Fibroblast of skin of right biceps (primary cell): ENCODE results near the gene CNTRL.
"Not testable (repeated sequence)": the region's sequence is repeated elsewhere in the genome, so short reads cannot be mapped to it uniquely, and the experiment has no call there.

ENCODE experiments used
- DNase-seq: peaks from one replicate; pipeline ENCODE4 v3.0.0-alpha.2; 2013

Gene CNTRL

DNA sequence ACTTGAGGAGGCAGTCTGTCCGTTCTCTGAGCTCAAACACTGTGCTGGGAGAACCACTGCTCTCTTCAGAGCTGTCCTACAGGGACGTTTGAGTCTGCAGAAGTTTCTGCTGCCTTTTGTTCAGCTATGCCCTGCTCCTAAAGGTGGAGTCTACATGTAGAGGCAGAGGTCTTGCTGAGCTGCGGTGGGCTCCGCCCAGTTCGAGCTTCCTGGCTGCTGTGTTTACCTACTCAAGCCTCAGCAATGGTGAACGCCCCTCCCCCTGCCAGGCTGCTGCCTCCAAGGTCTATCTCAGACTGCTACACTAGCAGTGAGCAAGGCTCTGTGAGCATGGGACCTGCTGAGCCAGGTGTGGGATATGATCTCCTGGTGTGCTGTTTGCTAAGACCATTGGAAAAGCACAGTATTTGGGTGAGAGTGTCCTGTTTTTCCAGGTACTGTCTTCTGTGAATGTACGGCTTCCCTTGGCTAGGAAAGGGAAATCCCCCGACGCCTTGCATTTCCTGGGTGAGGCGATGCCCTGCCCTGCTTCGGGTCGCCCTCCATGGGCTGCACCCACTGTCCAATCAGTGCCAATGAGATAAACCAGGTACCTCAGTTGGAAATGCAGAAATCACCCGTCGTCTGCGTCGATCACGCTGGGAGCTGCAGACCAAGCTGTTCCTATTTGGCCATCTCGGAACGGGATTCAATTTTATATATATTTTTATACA lies 58.5 kb downstream of the CNTRL start:
- DNase-seq = no peak

DNA sequence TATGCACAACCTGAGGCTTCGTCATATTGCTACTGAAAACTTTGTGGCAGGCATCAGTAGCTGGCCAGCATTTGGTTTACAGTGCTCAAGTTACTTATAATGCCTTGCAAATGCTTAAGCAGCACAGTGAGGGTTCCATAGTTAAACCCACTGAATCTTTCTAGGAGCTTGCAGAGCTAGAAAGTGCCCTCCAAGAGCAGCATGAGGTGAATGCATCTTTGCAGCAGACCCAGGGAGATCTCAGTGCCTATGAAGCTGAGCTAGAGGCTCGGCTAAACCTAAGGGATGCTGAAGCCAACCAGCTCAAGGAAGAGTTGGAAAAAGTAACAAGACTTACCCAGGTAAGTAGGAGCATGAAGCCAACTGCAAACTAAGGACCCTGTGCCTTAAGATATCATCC lies 60.9 kb downstream of the CNTRL start:
- DNase-seq = no peak

GRCh38 chr9:121138561-121138960 lies 63.8 kb downstream of the CNTRL start:
- no peak for DNase-seq

DNA sequence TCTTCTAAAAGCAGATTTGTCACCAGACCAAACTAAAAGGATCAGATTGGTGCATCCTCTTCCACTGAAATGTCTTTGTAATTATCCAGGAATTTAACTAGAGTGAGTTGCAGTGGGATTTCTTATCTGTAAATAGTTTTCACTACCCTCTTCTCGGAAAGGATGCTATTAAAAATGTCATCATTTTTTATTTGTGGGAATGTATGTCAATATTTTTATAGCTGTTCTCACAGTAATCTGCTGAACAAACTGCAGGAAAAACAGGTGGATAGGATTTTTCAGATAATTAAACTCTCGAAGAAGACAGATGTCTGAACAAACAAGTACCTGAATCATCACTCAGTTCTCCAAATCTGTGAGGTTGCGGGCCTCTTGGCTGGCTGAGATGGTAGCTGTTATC lies 64.2 kb downstream of the CNTRL start:
- no peak for DNase-seq

DNA sequence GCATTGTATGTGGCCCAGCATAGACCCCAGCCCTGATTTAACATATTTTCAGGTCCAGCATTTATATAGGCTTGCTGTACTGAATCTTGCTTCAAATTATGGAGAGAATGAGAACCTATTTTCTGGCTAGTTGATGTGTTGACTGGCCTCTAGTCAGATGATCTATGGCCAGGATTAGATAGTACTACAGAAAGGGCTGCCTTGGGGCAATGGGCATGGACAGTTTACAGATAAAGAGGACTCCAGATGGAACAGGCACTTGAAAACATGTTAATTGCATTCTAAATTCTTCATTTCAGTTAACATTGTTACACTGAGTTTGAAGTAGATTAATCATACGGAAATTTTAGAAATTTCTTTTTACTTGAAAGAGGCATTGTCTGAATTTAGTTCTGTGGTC lies 65.4 kb downstream of the CNTRL start:
- DNase-seq = no peak

GRCh38 chr9:121141306-121141705 lies 66.6 kb downstream of the CNTRL start:
- DNase-seq = no peak

DNA sequence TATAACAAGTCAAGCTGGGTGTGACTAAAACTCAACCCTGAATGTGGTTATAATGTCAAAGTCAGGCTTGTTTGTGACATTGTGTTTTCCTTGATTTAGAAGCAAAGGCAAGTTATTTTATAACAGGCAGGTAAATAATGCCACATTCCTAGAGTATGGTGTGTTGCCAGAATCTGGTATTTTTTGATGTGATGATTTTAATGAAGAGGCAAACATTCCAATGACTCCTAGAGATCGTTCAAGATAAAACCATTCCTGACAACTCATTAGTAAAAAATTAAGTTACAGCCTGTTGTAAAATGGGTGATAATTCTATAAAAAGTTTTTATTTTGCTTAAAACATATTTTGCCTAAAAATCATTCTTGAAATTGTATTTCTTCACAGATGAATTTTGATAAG lies 67.0 kb downstream of the CNTRL start:
- DNase-seq = peak; percentile 29

DNA sequence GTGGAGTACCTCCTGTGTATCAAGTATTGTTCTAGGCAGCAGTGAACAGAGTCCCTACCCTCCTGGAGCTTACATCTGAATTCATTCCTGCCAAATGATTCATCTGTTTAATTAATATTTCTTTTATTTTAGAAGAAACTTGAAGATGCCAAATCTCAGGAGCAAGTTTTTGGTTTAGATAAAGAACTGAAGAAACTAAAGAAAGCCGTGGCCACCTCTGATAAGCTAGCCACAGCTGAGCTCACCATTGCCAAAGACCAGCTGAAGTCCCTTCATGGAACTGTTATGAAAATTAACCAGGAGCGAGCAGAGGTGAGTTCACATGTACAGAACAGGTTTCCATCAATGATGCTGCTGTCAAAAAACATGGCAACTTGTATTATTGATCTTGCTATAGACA lies 69.0 kb downstream of the CNTRL start:
- DNase-seq = no peak

- DNase-seq = no peak
Measured at GRCh38 chr9:121144482-121144881, 69.7 kb downstream of the CNTRL start.

DNA sequence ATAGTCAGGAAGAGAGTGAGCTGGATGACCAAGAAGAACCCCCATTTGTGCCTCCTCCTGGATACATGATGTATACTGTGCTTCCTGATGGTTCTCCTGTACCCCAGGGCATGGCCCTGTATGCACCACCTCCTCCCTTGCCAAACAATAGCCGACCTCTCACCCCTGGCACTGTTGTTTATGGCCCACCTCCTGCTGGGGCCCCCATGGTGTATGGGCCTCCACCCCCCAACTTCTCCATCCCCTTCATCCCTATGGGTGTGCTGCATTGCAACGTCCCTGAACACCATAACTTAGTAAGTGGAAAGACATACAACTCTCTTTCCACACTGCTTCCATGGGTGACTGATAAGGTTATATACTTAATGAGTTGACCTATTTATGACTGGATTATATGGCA lies 75.4 kb downstream of the CNTRL start:
- no peak for DNase-seq

DNA sequence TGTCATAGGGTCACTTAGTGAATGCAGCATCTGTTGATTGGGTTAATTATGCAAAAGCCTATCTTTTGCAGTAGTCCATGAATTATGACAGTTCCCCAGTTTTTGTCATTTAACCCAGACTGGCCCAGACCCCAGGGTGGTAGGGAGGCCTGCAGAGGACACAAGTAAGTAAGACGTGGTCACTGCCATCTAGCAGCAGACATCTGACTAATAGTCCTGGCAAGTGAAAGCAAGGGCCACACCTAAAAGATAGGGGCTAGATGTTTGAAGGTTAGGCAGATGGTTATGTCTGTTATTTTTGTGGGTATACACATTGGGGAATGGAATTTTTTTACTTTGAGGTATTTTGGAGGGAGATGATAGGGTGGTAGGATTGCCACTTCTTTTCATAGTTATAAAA lies 78.9 kb downstream of the CNTRL start:
- no peak for DNase-seq

- no peak for DNase-seq
Measured at GRCh38 chr9:121154782-121155181, 80.0 kb downstream of the CNTRL start.

DNA sequence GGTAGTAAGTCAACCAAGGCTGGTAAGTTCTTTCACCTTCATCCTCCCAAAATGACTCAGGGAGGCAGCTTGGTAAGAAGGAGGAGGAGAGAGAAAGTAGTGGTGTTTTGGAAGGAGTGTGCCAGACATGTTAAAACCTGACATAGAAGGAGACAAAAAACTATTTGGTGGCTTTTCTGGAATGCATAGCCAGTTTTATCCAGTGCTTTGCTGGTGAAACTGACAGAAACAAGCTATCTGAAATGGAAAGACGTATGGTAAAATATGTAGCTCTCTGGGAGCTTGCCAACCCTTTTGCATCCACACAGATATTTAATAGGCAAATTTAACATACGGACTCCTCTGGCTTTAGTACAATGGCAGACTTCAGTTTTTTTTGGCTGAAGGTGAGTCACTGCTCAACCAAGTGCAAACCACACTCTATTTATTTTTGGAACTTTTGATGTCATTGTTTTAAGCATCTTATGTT lies 81.5 kb downstream of the CNTRL start:
- DNase-seq = peak; percentile 94

DNA sequence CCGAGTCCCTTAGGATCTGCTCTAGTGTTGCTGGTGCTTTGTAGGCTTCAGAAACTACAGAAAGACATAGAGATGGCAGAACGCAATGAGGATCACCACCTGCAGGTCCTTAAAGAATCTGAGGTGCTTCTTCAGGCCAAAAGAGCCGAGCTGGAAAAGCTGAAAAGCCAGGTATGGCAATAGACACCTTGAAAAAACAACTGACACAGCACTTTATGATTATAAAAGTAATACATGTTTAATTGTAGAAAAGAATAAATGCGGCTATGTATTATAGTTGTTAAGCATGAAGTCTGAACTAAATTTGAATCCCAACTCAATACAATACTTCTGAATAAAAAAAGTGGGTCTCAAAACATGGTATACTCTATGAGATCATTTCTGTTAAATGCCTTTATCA lies 83.2 kb downstream of the CNTRL start:
- no peak for DNase-seq

DNA sequence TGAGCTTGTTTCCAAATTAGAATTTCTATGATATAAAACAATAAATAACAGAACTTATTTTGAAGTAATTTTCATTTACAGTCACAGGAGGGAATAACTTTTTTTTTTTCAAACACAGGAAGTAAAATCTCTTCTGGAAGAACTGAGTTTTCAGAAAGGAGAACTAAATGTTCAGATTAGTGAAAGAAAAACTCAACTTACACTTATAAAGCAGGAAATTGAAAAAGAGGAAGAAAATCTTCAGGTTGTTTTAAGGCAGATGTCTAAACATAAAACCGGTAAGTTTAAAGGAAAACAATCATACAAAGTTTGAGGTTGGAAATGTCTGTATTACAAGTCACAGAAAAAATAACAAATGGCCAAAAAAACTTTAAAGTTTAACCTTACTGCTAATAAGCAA lies 85.3 kb downstream of the CNTRL start:
- DNase-seq = no peak

- no peak for DNase-seq
Measured at GRCh38 chr9:121168052-121168451, 93.3 kb downstream of the CNTRL start.

DNA sequence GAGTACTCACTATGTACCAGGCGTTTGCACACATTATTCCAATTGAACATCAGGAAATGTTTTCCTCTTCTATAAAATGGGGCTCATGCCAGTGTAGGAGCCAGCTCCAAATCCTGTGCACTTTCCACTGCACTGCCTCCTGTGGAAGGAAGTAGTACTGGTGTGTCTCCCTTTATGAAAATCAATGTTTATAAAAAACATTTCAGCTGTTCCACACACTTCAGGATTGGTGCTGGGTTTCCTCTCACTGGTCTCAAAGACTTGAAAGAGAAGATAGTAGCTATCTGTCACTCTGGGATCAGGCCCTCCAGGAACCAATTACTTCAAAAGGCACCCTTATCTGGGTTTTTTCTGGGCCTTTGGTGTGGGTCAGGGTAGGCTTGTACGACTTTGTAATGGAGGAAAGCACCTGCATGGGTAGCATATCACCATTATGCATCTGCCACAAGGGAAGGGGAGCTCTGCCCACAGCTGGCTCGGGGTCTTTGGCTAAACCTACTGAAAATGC lies 94.4 kb downstream of the CNTRL start:
- no peak for DNase-seq

GRCh38 chr9:121171236-121171635 lies 96.5 kb downstream of the CNTRL start:
- no peak for DNase-seq

GRCh38 chr9:121172726-121173487 lies 98.2 kb downstream of the CNTRL start:
- DNase-seq = no peak

DNA sequence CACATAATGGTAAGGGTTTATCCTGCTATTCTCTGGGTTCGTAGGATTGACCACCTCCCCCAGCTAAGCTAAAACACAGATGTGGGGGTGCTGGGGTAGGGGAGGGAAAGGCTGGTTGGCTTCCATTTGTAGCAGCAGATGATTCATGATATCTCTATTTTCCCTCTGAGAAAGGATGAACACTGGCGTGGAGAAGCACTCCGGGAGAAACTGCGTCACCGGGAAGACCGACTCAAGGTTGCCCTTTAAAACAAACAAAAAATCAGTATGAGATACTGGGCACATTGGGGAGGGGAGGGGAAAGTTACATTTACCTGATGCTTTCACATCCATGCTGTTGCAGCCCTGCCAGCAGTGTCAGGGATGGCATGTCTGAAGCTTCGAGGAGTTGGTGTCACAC lies 98.7 kb downstream of the CNTRL start:
- no peak for DNase-seq

- DNase-seq = no peak
Measured at GRCh38 chr9:121178676-121179372, 104.1 kb downstream of the CNTRL start.

DNA sequence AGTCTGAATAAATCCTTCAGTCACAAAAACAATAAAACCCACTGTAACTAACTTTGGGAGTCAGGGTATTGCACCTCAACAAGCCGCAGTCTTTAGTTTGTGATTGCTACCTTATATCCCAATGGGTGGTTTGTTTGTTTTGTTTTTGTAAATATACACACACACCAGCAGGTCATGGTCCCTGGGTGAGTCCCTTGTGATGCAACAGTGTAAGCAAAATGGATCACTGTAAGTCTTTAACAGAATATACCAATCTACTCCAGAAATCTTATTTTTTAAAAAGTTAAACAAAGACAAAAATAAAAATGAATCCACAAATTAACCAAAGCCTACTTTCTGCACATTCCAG lies 104.6 kb downstream of the CNTRL start:
- not testable (repeated sequence) for DNase-seq

DNA sequence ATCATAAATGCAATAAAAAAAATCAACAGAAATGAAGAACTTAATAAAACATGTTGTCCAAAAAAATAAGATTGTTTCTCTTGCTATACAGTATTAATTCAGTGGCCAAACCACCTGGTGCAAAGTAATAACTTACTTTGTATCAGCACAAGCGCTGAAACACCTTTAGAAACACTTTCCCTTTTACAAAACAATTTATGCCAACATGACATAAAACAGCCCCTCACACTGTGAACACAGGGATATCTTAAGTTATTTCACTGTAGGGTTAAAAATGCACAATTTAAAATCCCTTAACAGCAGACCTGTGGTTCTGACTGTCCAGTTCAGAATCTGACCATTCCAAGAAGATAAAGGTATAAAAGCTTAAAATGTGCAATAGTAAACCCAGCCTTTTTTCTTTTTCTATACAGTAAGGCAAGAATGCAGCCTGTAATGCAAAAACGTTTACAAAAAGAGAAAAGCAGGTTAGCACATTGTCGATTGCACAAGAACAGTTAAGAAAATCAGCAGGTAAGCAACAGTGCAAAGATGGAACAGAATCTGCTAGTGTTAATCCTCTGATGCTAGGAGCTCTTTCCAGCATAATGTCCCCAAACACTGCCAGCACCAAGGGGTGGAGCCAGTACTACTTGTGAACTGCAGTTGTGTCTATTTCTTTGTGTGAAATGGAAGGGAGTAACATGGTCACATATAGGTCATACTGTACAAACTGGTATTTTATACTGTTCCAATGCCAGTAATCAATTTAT lies 105.4 kb downstream of the CNTRL start:
- DNase-seq = no peak
